ENCODE measurements around the gene SF3B6.
A peak's percentile ranks its signal among the peaks of the same experiment; 100 is the strongest.

Gene SF3B6

DNA sequence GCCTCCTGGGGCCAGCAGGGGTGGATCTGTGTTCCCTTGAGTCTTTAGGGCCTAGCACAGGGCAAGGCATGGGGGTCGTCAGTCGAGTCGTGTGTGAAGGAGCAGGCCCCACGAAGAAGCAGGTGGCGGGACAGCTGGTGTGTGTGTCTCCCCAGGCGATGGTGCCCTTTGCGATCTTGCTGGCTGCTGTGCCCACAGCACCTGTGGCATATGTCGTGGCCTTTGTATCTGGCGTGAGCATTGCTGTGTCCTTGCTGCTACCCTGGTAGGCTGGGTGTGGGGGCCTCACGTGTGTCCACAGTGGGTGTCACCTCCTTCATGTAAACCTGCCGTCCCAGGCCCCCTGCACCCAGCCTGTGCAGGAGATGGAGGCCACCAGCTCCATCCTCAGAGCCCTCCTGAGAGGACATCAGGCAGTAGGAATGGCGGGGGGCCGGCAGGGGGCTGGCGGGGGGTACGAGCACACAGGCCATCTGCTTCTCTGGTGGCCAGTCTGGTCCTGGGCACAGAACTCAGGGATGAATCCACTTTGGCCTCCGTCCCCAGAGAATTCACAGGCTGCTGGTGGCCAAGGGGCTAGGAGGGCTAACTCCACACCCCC, 53.1 kb downstream of the SF3B6 start:
- no peak for DNase-seq
- intact Hi-C loops (cut with DNase I), result no loop called here

DNA sequence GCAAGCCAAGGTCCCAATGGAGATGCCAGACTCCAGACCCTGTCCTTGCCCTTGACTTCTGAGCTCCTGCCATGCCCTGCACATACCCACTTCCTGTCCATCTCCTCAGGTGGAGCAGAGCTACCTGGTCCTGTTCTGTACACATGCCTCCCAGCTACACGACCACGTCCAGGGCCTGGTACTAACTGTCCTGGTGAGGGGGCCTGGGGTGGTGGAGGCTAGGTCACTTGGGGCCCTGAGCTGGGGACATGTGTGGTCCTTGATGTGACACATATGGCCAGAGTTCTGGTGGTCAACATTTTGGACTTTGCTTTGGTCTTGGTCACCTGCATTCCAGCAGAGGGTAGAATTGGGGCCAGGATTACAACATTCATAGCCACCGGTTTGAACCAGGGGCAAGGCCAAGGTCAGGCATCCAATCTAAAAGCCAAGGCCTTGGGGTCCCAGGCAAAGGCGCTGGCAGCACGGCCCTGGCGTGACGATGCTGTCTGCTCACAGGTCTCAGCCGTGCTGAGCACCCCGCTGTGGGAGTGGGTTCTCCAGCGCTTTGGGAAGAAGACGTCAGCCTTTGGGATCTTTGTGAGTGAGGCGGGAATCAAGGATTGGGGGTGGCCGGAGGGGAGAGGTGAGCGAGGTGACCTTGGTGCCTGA, 53.7 kb downstream of the SF3B6 start:
- no peak for DNase-seq
- intact Hi-C loops (cut with DNase I), result no loop called here

DNA sequence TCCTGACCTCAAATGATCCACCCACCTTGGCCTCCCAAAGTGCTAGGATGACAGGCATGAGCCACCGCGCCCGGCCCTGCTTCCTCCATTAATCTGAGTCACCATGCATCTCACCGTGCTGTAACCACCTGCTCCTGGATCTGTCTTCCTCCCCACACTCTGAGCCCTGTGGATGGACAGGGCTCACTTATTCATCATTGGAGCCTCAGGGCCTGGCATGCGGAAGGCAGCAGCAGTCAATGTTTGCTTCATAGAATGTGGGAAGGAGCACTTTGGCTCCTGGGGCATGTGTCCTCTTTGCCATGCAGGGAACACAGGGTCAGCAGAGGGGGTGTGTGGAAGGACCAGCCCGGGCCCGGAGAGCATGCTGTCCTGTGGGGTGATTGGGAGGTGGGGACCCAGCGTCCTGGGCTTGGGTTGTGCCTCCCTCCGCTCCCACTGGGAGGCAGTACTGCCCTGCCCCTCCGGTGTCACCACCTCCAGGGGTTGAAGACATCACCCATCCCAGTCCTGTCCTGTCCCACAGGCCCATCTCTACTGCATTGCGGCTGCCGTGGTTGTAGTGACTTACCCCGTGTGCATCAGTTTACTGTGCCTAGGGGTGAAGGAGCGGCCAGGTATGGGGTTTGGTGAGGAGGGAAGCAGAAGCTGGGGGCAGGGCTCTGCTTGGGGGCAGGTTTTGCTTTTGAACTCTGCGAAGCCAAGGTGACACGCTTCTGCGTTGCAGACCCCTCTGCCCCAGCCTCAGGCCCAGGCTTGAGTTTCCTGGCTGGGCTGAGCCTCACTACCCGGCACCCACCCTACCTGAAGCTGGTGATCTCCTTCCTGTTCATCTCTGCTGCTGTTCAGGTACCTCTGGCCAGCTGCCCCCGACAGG, 54.8 kb downstream of the SF3B6 start:
- intact Hi-C loops (cut with DNase I), result no loop called here
- DNase-seq, result no peak

DNA sequence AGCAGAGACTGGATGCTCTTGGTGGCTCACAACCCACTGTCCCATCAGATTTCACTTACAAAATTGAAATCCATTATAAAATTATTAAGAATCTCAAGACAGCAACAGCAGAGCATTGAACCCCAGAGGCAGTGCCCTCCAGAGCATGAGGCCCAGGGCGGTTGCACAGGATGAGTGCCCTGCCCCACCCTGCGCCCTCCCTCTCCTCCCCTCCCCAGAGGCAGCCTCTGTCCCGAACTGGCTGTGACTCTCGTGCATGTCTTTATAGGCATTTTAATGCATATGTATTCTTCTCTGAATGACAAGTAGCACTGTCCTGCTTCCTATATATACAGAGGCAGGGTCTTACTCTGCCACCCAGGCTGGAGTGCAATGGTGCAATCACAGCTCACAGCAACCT, 55.9 kb downstream of the SF3B6 start:
- intact Hi-C loops (cut with DNase I), result no loop called here
- no peak for DNase-seq

DNA sequence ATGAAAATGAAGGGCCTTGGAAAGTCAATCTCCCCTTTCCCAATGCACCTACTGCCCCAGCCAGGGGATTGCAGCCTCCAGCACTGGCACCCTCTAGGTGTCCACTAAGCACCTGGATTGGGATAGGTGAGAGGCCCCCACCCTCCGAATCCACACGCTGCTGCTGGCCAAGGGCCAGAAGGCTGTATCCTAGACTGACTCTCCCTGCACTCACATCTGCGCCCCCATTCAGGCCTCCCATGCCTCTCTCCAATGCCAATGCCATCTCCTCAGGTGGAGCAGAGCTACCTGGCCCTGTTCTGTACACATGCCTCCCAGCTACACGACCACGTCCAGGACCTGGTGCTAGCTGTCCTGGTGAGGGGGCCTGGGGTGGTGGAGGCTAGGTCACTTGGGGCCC, 56.4 kb downstream of the SF3B6 start:
- DNase-seq, result no peak
- intact Hi-C loops (cut with DNase I), result no loop called here

DNA sequence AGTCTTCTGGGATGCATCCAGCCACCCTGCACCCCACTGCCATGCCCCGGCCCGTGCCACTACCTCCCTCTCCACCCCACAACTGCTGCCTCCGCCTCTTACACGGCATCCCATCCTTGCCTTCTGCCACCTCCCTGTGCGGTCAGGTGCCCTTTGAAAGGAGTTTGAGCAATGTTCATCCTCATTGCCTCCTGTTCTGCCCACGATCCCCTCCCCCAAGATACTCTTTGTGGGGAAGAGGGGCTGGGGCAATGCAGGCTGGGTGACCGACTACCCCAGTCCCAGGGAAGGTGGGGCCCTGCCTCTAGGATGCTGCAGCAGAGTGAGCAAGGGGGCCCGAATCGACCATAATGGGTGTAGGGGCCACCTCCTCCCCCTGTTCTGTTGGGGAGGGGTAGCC, 57.9 kb downstream of the SF3B6 start:
- peak in 1 of 10 donors; percentile 55 for DNase-seq
- intact Hi-C loops (cut with DNase I), result no loop called here

DNA sequence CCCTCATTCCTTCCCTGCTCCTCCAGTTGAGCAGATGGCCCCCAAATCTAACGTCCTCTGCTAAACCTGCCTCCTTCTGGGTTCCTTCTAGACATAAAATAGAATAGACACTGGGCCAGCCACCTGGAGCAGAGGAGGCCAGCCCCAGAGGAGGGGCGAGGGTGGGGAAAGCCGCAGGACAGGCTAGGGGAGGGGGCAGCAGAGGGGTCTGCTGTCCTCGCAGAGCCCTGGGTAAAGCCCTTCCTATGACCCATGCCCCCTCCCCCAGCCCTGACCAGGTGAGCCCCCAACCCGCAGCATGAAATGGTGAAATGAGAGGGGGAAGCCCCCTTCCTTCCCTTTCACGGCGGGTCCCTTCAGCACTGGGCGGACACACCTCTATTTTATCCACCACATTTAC, 58.4 kb downstream of the SF3B6 start:
- intact Hi-C loops (cut with DNase I), result no loop called here
- no peak for DNase-seq
